Measurements from ENCODE around the gene EXOC6B. TPM values are rescaled to one million over a fixed set of nuclear protein-coding genes. Genes with fewer than 3 reads are reported as not detected.
"Not testable (repeated sequence)": the region's sequence is repeated elsewhere in the genome, so short reads cannot be mapped to it uniquely, and the experiment has no call there.

EXOC6B gene
- total RNA-seq, 1 experiment from 2014 or later: 34.3 TPM

GRCh38 chr2:72425996-72426395 is 399.8 kb downstream of the EXOC6B start:
- no peak overlapping the region for H3K4me2 ChIP-seq
- no peak for DNase-seq
- ChIA-PET CTCF (no interaction called here), POLR2A (ENCODE audit: unreplicated experiment) (no interaction called here)
- no TSS peak for BruUV-seq (replicated peaks)
- TF ChIP-seq EZH2 (IDR thresholded peaks at IDR 0.05; ENCODE audit: low read depth) (no peak), CTCF (conservative IDR thresholded peaks at IDR 0.05) (no peak)
- H3K36me3 ChIP-seq (ENCODE audit: low read depth): no peaks in the 10 kb centered on the region
- no peaks in the 10 kb centered on the region for H3K4me1 ChIP-seq (replicated peaks; ENCODE audit: insufficient read depth)
- no peaks in the 10 kb centered on the region for H3F3A ChIP-seq (ENCODE audit: insufficient read depth, low read depth)
- intact Hi-C loops (cut with micrococcal nuclease; ENCODE audit: unreplicated experiment): no loop called here
- no peaks in the 10 kb centered on the region for H3K27me3 ChIP-seq (ENCODE audit: insufficient read depth, low read depth)
- 0 out of 2 replicates have a peak, but pooled peaks cover 2% of the 10 kb centered on the region for H3K9me3 ChIP-seq (ENCODE audit: insufficient read depth, low read depth)
- no peaks in the 10 kb centered on the region for H3K9me2 ChIP-seq (ENCODE audit: insufficient read depth)
- H4K20me1 ChIP-seq (ENCODE audit: insufficient read depth): no peaks in the 10 kb centered on the region
- H3K79me2 ChIP-seq (ENCODE audit: low read depth): no peaks in the 10 kb centered on the region
- H3K27ac ChIP-seq: no peak overlapping the region
- no peak overlapping the region for H3K4me3 ChIP-seq
- H2AFZ ChIP-seq: no peak overlapping the region

DNA sequence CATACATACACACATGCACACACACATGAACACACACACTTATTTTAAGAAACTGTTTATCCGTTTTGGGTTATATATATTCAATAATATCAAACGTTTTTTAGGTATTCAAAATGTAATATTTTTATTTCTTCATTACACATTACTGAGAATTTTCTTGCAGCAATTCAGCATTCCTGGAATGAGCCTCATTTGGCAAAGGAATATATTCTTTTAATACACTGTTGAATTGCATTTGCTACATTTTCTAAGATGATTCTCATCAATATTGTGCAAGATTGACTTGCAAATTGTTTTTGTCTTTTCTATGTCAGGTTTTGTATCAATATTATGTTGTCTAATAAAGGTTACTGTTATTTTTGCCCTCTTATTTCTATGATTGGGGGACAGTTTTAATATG is 402.1 kb downstream of the EXOC6B start:
- no peak overlapping the region for H3K4me2 ChIP-seq
- ChIA-PET POLR2A (ENCODE audit: unreplicated experiment) (no interaction called here), CTCF (no interaction called here)
- no peaks in the 10 kb centered on the region for H3K79me2 ChIP-seq (ENCODE audit: low read depth)
- DNase-seq: no peak
- intact Hi-C loops (cut with micrococcal nuclease; ENCODE audit: unreplicated experiment): no loop called here
- H3K4me1 ChIP-seq (replicated peaks; ENCODE audit: insufficient read depth): no peaks in the 10 kb centered on the region
- TF ChIP-seq CTCF (conservative IDR thresholded peaks at IDR 0.05) (no peak), EZH2 (IDR thresholded peaks at IDR 0.05; ENCODE audit: low read depth) (no peak)
- no TSS peak for BruUV-seq (replicated peaks)
- no peaks in the 10 kb centered on the region for H3K9me2 ChIP-seq (ENCODE audit: insufficient read depth)
- no peak overlapping the region for H2AFZ ChIP-seq
- no peaks in the 10 kb centered on the region for H4K20me1 ChIP-seq (ENCODE audit: insufficient read depth)
- H3K4me3 ChIP-seq: no peak overlapping the region
- H3K27me3 ChIP-seq (ENCODE audit: insufficient read depth, low read depth): no peaks in the 10 kb centered on the region
- no peak overlapping the region for H3K27ac ChIP-seq
- no peaks in the 10 kb centered on the region for H3K36me3 ChIP-seq (ENCODE audit: low read depth)
- H3F3A ChIP-seq (ENCODE audit: insufficient read depth, low read depth): no peaks in the 10 kb centered on the region
- H3K9me3 ChIP-seq (ENCODE audit: insufficient read depth, low read depth): 0 out of 2 replicates have a peak, but pooled peaks cover 7% of the 10 kb centered on the region

GRCh38 chr2:72421771-72422379 is 404.0 kb downstream of the EXOC6B start:
- H3K4me1 ChIP-seq (replicated peaks; ENCODE audit: insufficient read depth); DNase-seq; H3K9me2 ChIP-seq (ENCODE audit: insufficient read depth); H3K4me3 ChIP-seq; H3K79me2 ChIP-seq (ENCODE audit: low read depth); H3K27me3 ChIP-seq (ENCODE audit: insufficient read depth, low read depth); CTCF ChIA-PET; H2AFZ ChIP-seq; H3K36me3 ChIP-seq (ENCODE audit: low read depth); POLR2A ChIA-PET (ENCODE audit: unreplicated experiment); H3K4me2 ChIP-seq; intact Hi-C loops (cut with micrococcal nuclease; ENCODE audit: unreplicated experiment); H3K9me3 ChIP-seq (ENCODE audit: insufficient read depth, low read depth); H3F3A ChIP-seq (ENCODE audit: insufficient read depth, low read depth); BruUV-seq (replicated peaks); H3K27ac ChIP-seq; H4K20me1 ChIP-seq (ENCODE audit: insufficient read depth): not testable (repeated sequence)
